HK-2 (cell line): ENCODE data around the gene PIR.

Source experiments
- DNase-seq: peaks from one replicate; pipeline ENCODE4 v3.0.0-alpha.2; 2018; ENCODE audit not compliant: unreplicated experiment

The PIR gene

DNA sequence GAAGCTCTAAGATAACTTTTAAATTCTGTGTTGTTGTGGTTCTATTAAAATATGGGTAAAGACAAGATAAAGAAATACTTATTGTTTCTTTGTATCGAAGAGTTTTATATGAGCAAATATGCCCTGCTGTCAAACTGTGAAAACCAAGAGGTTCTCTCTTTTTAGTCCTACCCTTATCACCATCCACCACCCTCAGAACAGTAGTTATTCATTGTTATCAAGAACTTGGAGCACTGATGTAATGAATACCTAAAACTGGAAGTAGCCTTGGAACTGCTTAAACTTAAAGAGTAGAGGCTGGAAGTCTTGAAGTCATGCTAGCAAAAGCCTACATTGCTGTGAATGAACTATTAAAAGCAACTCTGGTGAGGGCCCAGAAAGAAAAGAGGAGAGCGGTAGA is 9.2 kb downstream of the PIR start:
- no peak for DNase-seq

GRCh38 chrX:15475486-15475885 is 17.6 kb downstream of the PIR start:
- no peak for DNase-seq

DNA sequence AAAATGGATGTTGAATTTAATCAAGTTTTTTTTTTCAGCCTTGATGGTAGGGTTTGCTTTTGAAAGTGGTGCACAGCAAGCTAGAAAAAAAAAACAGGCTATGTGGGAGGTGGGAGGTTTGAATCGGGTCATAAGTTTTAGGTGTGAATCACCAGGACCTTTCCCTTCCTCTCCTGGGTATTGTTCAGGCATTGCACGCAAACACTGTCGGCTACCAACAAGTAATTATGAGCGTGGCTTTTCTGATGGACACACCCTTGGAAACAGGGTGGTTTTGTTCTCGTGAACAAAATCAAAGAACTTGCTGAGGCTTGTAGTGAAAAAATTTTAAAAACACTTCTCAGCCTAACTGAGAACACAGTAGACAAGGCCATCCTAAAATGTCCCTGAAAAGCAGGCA is 18.1 kb downstream of the PIR start:
- no peak for DNase-seq

- no peak for DNase-seq
Observed at GRCh38 chrX:15474028-15474427, 19.1 kb downstream of the PIR start.

DNA sequence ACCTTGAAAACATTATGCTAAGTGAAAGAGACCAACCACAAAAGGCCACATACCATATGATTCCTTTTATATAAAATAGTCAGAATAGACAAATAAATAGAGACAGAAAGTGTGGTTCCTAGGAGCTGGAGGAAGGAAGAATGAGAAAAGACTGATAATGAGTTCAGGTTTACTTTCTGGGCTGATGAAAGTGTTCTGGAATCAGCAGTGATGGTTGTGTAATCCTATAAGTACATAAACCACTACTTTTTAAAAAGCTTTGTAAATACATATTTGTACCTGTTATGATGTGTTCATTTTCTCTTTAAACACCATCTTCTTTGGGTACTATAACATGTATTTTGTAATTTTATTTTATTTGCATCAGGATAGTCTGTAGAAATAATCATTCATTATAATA is 20.6 kb downstream of the PIR start:
- no peak for DNase-seq

- peak; percentile 44 for DNase-seq
Observed at GRCh38 chrX:15471028-15471427, 22.1 kb downstream of the PIR start.

DNA sequence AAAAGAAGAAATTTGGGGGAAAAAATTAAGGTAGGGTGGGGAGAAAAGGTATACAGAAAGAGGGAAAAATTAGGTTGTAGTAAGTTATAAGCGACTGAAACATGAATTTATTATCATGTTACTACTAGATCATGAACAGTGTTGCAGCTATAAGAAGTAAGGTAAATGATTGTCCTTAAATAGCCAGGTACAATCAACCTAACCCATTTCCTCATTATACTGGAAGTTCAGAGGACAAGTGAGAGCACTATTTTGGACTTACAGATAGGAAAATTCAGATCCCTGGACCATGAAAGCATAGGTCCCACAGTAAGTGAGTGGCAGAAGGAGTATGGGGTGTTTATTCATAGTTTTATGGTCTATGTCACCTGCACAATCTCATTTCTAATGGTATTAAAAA is 23.5 kb downstream of the PIR start:
- DNase-seq: no peak

- no peak for DNase-seq
Observed at GRCh38 chrX:15468036-15468435, 25.1 kb downstream of the PIR start.

DNA sequence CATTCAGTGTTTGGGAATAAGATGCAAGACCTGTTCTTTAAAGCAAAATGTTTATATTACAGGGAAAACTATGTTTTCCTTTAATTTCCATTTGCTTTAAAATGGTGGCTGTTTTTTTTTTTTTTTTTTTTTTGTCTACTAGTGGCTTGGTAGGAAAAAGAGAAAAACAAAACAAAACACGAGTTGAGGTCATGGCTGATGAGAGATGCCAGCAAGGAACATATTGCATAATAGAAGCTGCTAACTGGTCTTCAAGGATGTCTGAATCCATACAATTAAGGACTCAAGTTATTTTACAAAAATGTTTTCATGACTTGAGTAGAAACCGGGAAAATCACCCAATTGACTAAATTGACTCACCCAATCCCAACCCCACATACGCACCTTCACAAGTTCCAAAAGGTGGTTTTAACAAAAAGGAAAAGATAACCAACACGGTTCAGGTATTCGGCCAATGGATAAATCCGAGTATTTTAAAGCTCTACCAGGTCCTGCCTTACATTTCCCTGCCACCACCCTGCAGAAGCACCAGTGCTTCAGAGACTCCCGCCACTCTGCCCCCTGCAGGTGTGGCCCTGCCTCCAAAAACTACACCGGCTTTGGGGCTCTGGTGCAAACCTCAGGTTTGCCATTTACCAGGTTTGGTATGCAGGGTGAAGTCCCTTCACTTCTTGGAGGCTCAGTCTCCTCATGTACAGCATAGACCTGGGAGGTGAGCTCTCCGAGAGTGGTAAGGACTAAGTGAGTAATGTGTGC is 27.1 kb downstream of the PIR start:
- no peak for DNase-seq

GRCh38 chrX:15465347-15465746 is 27.8 kb downstream of the PIR start:
- DNase-seq: no peak

DNA sequence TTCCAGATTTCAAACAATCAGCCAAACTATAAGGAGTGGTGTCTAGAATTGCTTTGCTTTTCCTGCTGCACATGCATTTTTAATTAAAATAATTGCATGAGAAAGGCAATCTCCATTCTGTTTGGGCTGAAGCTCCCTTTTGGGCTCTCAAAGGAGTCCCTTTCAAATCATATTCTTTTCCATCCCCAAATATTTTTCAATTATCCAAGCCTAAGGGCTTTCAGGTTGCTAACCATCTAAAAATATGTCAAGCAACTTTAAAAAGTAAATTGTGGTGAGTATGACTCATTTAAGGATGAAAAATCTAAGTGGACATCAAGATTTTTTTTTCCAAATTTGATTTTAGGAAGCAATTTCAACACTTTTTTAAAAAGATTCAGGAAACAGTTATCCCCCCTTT is 28.4 kb downstream of the PIR start:
- no peak for DNase-seq

DNA sequence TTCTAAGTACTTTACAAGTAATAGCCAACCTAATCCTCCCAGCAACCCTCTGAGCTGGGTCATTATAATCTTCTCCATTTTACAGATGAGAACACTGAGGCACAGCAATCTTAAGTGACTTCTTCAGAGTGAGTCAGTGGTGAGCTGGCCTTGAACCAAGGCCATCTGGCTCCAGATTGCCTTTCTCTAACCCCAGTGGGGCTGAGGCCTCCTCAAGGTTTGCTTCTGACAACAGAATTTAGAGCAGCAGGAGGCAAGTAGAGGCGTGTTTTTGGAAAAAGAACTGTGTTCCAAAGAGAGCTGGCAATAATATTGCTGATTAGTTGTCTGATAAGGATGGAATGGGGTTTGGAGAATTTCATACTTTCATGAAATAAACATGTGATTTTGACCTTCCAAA is 41.2 kb downstream of the PIR start:
- no peak for DNase-seq

GRCh38 chrX:15448010-15448639 is 45.0 kb downstream of the PIR start:
- DNase-seq: no peak

GRCh38 chrX:15441464-15441863 is 51.7 kb downstream of the PIR start:
- no peak for DNase-seq

DNA sequence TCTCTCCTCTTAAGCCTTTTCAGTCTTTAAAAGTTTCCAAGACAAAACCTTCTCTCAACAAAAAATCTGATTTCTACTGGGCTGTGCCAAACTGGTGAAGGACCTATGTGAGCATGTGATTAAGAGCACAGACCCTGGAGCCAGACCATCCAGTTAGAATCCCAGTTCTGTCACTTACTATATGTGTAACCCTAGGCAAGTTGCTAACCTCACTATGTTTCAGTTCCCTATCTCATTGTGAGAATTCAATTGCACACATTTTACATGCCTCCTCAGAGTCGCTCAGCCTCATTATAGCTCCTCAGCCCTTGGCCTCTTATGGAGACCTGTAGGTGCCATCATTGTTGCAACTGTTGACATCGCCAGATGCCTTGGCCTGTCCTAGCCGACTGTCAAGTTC is 54.8 kb downstream of the PIR start:
- no peak for DNase-seq

GRCh38 chrX:15437724-15438123 is 55.4 kb downstream of the PIR start:
- no peak for DNase-seq

GRCh38 chrX:15435836-15436619 is 57.1 kb downstream of the PIR start:
- no peak for DNase-seq

DNA sequence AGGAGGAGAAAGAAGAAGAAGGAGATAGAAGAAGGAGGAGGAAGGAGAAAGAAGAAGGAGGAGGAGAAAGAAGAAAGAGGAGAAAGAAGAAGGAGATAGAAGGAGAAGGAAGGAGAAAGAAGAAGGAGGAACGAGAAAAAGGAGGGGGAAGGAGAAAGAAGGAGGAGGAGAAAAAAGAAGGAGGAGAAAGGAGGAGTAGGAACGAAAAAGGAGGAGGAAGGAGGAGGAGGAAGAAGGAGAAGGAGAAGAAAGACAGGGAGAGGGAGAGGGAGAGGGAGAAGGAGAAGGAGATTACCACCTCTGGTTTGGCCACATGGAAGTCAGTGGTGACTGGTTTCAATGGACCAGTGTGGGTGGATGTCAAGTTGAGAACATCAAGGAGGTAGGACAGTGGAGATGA is 58.9 kb downstream of the PIR start:
- no peak for DNase-seq

- no peak for DNase-seq
Observed at GRCh38 chrX:15430584-15430983, 62.5 kb downstream of the PIR start.

DNA sequence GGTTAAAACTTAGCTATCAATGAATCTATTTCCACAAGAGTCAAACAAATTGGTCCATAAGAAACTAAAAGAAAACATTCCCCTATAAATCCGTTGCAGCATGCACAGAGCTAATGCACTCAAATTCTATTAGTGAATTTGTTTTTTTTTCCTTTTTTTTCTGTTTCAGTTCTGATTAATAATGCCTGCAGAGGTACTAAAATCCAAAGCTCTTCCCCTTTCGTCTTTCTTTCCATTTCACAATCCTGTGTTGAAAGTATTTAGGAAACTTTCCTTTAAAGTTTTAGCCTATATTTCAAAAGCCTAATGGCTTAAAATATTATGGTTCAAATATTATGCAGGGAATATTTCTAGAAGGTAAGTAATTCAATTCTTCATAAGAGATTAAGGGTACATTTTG is 63.1 kb downstream of the PIR start:
- no peak for DNase-seq

DNA sequence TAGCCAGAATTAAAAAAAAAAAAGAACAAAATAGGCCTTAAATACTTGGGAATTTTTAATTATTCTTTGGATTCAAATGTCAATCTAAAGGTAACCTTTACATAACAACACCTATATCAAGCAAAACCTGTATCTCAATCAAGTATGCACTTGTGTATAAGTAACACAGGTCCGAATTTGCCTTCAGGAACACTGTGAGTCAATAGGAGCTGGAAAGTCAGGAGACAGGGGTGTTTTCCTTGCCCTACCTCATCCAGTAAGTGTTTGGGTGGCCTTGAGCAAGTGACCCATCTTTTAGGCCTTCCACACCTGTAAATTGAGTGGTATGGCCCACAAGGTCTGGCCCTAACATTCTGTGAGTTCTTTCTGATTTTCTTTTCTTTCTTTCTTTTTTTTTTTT is 68.1 kb downstream of the PIR start:
- no peak for DNase-seq

GRCh38 chrX:15418707-15419181 is 74.4 kb downstream of the PIR start:
- no peak for DNase-seq
